Measurements from ENCODE around the gene LRRC23.

Gene LRRC23

DNA sequence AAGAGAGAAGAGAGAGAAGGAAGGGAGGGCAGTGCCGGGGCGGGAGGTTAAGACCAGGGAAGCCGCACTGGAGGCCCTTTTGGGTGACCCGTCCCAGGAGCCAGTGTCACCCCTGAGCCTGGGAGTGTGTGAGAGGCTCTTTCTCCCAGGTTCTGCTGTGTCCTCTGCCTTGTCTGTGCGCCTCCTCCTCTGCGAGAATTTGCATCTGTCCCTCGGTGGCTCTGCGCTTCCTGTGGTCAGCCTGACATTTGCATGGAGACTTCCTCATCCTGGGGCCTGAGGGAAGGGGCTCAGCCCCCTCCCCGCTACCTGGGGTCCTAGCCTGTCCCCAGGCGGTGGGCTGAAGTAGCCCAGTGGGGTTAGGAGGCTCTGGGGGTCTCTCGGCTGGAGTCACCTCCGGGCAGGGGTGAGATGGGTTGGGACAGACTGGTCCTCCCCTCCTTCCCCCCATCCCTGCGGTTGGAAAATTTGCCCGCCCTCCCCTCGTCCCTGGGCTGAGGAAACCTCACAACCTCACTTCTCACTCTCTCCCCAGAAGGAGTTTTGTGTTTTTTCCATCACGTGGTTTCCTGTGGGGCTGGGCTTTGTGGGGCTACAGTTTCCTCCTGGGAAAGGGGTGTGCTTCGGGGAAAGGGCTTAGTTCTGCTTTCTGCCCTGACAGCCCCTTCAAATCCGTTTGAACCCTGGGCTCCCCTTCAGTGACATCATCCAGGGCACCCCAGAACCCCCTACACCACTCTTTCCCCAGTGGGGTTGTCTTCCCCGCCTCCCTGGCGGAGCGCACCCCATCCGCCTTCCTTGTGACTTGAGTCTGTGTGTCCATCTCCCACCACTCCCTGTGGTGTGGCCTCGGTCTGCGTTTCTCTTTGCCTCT is 49.1 kb downstream of the LRRC23 start:
- DNase-seq (ENCODE audit: low spot score in 2 of 2) = no peak
- in situ Hi-C loops (cut with MboI; ENCODE audit: low sequenced_read_pairs) = no loop called here
- Histone ChIP-seq H3K4me1 (no peaks in the 10 kb centered on the region), H3K9me3 (no peaks in the 10 kb centered on the region), H3K27me3 (ENCODE audit: low read depth) (no peaks in the 10 kb centered on the region), H3K4me3 (no peak overlapping the region), H3K36me3 (replicated peaks) (no peaks in the 10 kb centered on the region)

- no peaks in the 10 kb centered on the region for H3K27me3 ChIP-seq (ENCODE audit: low read depth)
- H3K4me3 ChIP-seq = no peak overlapping the region
- DNase-seq (ENCODE audit: low spot score in 2 of 2) = no peak
- in situ Hi-C loops (cut with MboI; ENCODE audit: low sequenced_read_pairs) = no loop called here
- no peaks in the 10 kb centered on the region for H3K4me1 ChIP-seq
- H3K36me3 ChIP-seq (replicated peaks) = no peaks in the 10 kb centered on the region
- no peaks in the 10 kb centered on the region for H3K9me3 ChIP-seq
Measured at GRCh38 chr12:6954316-6955107, 49.9 kb downstream of the LRRC23 start.

DNA sequence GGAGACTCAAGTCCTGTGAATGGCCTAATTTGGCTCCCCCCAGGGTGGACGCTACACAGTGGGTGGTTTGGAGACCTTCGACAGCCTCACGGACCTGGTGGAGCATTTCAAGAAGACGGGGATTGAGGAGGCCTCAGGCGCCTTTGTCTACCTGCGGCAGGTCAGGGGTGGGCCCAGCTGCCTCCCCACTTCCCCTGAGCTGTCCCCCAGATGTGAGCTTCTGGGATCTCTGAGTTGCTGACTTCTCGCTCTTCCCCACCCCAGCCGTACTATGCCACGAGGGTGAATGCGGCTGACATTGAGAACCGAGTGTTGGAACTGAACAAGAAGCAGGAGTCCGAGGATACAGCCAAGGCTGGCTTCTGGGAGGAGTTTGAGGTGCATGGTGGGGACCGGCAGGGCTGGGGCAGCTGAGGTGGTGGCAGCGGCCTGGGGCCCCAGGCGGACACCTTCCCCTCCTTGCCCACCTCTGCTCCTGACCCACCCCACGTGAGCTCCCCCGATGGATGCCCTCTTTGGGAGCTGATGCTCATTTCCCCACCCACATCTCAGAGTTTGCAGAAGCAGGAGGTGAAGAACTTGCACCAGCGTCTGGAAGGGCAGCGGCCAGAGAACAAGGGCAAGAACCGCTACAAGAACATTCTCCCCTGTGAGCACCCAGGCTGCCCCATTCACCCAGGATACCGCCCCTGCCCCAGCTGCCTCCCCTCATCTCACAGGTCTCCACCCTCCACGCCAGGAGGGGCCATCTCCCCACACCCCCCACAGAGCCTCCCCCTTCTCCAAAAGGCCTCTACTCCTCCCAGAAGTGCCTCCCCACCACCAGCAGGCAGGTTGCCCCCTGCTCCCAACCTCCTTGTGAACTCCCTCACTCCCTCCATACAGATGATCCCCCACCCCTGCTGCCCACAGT is 50.7 kb downstream of the LRRC23 start:
- H3K27me3 ChIP-seq (ENCODE audit: low read depth) = no peaks in the 10 kb centered on the region
- no peaks in the 10 kb centered on the region for H3K9me3 ChIP-seq
- no peaks in the 10 kb centered on the region for H3K4me1 ChIP-seq
- in situ Hi-C loops (cut with MboI; ENCODE audit: low sequenced_read_pairs) = no loop called here
- no peak overlapping the region for H3K4me3 ChIP-seq
- H3K36me3 ChIP-seq (replicated peaks) = no peaks in the 10 kb centered on the region
- no peak for DNase-seq (ENCODE audit: low spot score in 2 of 2)

DNA sequence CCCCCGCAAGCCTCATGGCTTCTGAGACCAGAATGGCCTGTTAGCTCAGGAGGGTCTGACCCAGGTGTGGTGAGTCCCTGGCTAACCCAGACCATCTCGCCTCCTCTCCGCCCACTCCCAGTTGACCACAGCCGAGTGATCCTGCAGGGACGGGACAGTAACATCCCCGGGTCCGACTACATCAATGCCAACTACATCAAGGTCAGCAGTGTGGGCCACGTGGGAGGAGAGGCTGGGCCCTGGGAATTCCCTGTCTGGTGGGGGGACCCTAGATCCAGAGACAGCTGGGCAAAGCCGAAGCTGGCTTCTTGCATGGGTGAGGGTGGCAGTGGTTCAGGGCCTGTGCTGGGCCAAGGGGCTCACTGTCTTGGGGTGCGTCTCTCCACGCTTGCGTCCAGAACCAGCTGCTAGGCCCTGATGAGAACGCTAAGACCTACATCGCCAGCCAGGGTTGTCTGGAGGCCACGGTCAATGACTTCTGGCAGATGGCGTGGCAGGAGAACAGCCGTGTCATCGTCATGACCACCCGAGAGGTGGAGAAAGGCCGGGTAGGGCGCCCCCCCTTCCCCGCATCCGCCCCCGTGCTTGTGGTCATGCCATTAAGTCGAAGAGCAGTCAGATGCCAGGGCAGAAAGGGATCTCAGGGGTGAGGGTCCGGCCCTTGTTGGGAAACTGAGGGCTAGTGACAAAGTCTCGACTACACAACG is 51.6 kb downstream of the LRRC23 start:
- DNase-seq (ENCODE audit: low spot score in 2 of 2) = no peak
- Histone ChIP-seq H3K4me1 (peaks cover 5% of the 10 kb centered on the region), H3K27me3 (ENCODE audit: low read depth) (no peaks in the 10 kb centered on the region), H3K4me3 (no peak overlapping the region), H3K9me3 (no peaks in the 10 kb centered on the region), H3K36me3 (replicated peaks) (no peaks in the 10 kb centered on the region)
- in situ Hi-C loops (cut with MboI; ENCODE audit: low sequenced_read_pairs) = no loop called here

- DNase-seq (ENCODE audit: low spot score in 2 of 2) = no peak
- Histone ChIP-seq H3K4me3 (no peak overlapping the region), H3K27me3 (ENCODE audit: low read depth) (no peaks in the 10 kb centered on the region), H3K9me3 (no peaks in the 10 kb centered on the region), H3K4me1 (peaks cover 14% of the 10 kb centered on the region), H3K36me3 (replicated peaks) (no peaks in the 10 kb centered on the region)
- in situ Hi-C loops (cut with MboI; ENCODE audit: low sequenced_read_pairs) = no loop called here
Measured at GRCh38 chr12:6957151-6957701, 52.6 kb downstream of the LRRC23 start.

- H3K4me3 ChIP-seq = no peak overlapping the region
- H3K27me3 ChIP-seq (ENCODE audit: low read depth) = no peaks in the 10 kb centered on the region
- H3K4me1 ChIP-seq = peaks cover 19% of the 10 kb centered on the region
Measured at GRCh38 chr12:6957741-6958608, 53.4 kb downstream of the LRRC23 start.

DNA sequence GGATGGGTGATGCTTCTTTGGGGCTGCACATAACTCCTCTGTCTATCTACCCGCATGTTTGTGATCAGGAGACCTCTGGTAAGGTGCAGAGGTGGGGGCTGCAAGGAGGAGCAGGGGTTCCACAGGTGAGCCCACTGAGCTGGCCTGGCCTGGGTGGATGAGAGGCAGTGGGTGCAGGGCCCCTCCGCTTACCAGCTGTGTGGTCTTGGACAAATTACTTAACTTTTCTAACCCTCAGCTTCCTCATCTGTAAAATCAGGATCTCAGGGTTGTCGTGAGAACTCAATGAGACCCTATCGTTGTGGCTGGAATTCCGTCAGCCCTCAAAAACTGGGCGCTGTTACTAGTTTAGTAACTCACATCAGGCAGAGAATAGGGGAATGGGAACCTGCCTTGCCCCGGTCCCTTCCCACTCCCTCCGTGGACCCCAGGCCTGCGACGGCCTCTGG is 54.0 kb downstream of the LRRC23 start:
- DNase-seq (ENCODE audit: low spot score in 2 of 2) = no peak
- Histone ChIP-seq H3K27me3 (ENCODE audit: low read depth) (no peaks in the 10 kb centered on the region), H3K4me1 (peaks cover 19% of the 10 kb centered on the region), H3K4me3 (no peak overlapping the region), H3K9me3 (no peaks in the 10 kb centered on the region), H3K36me3 (replicated peaks) (no peaks in the 10 kb centered on the region)
- in situ Hi-C loops (cut with MboI; ENCODE audit: low sequenced_read_pairs) = no loop called here

More at GRCh38 chr12:6957741-6958608, 53.4 kb downstream of the LRRC23 start:
- no peaks in the 10 kb centered on the region for H3K9me3 ChIP-seq
- in situ Hi-C loops (cut with MboI; ENCODE audit: low sequenced_read_pairs) = no loop called here
- no peak for DNase-seq (ENCODE audit: low spot score in 2 of 2)
- no peaks in the 10 kb centered on the region for H3K36me3 ChIP-seq (replicated peaks)

- peaks cover 19% of the 10 kb centered on the region for H3K4me1 ChIP-seq
- H3K9me3 ChIP-seq = no peaks in the 10 kb centered on the region
- no peak for DNase-seq (ENCODE audit: low spot score in 2 of 2)
- in situ Hi-C loops (cut with MboI; ENCODE audit: low sequenced_read_pairs) = no loop called here
- no peaks in the 10 kb centered on the region for H3K27me3 ChIP-seq (ENCODE audit: low read depth)
- no peak overlapping the region for H3K4me3 ChIP-seq
- no peaks in the 10 kb centered on the region for H3K36me3 ChIP-seq (replicated peaks)
Measured at GRCh38 chr12:6959058-6959804, 54.6 kb downstream of the LRRC23 start.

GRCh38 chr12:6959805-6960592 is 55.4 kb downstream of the LRRC23 start:
- DNase-seq (ENCODE audit: low spot score in 2 of 2) = no peak
- peaks cover 19% of the 10 kb centered on the region for H3K4me1 ChIP-seq
- peaks cover 5% of the 10 kb centered on the region for H3K36me3 ChIP-seq (replicated peaks)
- in situ Hi-C loops (cut with MboI; ENCODE audit: low sequenced_read_pairs) = no loop called here
- H3K27me3 ChIP-seq (ENCODE audit: low read depth) = no peaks in the 10 kb centered on the region
- H3K4me3 ChIP-seq = no peak overlapping the region
- no peaks in the 10 kb centered on the region for H3K9me3 ChIP-seq

- H3K4me1 ChIP-seq = peaks cover 19% of the 10 kb centered on the region
- no peaks in the 10 kb centered on the region for H3K27me3 ChIP-seq (ENCODE audit: low read depth)
- DNase-seq (ENCODE audit: low spot score in 2 of 2) = no peak
- peaks cover 13% of the 10 kb centered on the region for H3K36me3 ChIP-seq (replicated peaks)
- peak overlapping the region; percentile 37 for H3K4me3 ChIP-seq
- no peaks in the 10 kb centered on the region for H3K9me3 ChIP-seq
- in situ Hi-C loops (cut with MboI; ENCODE audit: low sequenced_read_pairs) = no loop called here
Measured at GRCh38 chr12:6960593-6961277, 56.1 kb downstream of the LRRC23 start.

Measured in HAP-1 (cell line).